HG03097 (cell line): ENCODE results near the gene C16orf92.

ENCODE experiments used
- ATAC-seq: cut with Tn5 transposase; IDR thresholded peaks from one replicate; pipeline ENCODE4 v1.9.1; 2021; ENCODE audit not compliant: unreplicated experiment, low FRiP score

The C16orf92 gene

GRCh38 chr16:30022887-30023286, at the start of gene C16orf92:
C16orf92 (plus strand) TSS chr16:30023198; CDS start chr16:30023341, 143 bp downstream.
- no peak for ATAC-seq

GRCh38 chr16:29973384-29974246, 49.4 kb upstream of the C16orf92 start, which contains the start of gene TAOK2:
TAOK2 (plus strand) TSS chr16:29973868; CDS start chr16:29977773, 3,905 bp downstream.
- ATAC-seq = peak; percentile 86

- ATAC-seq = peak; percentile 5
These were observed 48.5 kb upstream of the C16orf92 start for GRCh38 chr16:29974291-29975133.

- ATAC-seq = no peak
These were observed 47.9 kb upstream of the C16orf92 start for GRCh38 chr16:29975134-29975538.

DNA sequence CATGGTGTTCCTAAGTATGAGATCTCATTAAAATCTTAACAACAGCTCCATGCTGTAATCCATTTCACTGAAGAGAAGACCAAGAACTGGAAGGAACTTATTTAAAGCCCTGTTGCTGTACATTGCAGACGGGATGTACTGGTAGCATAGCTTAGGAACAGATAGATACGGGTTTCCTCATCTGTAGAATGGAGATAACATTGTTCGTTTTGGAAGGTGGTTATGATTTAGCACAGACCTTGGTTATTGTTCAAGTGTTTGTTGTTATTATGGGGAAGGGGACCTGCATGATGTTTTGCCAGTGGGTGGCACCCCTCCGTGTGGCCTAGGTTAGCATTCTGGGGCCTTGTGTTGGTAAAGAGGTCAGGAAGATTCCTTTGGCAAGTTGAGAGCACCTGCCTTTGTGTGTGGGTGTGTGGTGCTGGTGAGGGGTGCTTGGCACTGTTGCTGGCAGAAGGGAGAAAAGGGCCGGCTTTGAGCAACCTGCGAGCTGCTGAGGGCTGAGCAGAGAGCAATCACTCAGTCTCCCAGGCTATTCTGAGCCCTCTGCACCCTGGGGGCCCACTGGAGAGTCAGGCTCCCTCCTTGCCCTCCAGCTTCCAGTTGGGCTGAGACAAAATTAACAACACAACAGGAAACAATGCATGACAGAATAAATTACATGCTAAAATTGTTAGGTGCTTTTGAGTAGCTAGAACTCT, 47.0 kb upstream of the C16orf92 start:
- no peak for ATAC-seq

GRCh38 chr16:29977063-29977825, 45.8 kb upstream of the C16orf92 start:
- no peak for ATAC-seq

DNA sequence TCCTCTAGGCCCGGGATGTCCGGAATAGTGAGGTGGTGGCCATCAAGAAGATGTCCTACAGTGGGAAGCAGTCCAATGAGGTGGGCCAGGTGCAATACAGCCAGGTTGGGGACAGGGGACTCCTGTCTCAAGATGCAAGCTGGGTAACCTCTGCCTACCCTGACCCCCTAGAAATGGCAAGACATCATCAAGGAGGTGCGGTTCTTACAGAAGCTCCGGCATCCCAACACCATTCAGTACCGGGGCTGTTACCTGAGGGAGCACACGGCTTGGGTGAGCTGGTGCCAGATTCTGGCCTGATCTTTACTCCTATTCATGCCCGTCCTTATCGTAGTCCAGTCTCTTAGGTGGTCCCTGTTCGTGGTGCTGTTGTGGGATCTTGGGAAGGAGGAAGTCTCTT, 44.9 kb upstream of the C16orf92 start:
- ATAC-seq = no peak

DNA sequence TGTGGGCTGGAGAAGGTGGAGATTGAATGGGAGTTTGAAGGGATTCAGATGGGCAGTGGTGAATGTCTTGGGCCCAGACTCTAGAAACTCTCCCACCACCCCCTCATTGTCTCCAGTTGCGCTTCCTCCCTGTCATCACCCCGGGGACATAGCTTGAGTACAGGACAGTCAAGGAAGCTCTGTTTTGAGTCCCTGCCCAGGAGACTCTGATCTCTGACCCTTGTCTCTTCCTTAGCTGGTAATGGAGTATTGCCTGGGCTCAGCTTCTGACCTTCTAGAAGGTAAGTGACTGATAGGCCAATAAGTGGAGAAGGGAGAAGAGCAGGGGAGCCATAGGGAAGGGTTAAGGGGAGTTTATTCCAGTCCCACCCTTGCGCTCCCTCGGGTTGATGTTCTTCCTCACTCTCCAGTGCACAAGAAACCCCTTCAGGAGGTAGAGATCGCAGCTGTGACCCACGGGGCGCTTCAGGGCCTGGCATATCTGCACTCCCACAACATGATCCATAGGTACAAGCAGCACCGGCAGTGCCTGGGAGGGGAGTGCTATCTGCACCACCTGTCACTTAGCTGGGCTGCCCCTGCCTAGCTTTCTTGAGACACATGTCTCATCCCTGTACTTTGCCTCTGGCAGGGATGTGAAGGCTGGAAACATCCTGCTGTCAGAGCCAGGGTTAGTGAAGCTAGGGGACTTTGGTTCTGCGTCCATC, 44.3 kb upstream of the C16orf92 start:
- ATAC-seq = no peak

GRCh38 chr16:29982560-29983419, 40.2 kb upstream of the C16orf92 start:
- ATAC-seq = no peak

DNA sequence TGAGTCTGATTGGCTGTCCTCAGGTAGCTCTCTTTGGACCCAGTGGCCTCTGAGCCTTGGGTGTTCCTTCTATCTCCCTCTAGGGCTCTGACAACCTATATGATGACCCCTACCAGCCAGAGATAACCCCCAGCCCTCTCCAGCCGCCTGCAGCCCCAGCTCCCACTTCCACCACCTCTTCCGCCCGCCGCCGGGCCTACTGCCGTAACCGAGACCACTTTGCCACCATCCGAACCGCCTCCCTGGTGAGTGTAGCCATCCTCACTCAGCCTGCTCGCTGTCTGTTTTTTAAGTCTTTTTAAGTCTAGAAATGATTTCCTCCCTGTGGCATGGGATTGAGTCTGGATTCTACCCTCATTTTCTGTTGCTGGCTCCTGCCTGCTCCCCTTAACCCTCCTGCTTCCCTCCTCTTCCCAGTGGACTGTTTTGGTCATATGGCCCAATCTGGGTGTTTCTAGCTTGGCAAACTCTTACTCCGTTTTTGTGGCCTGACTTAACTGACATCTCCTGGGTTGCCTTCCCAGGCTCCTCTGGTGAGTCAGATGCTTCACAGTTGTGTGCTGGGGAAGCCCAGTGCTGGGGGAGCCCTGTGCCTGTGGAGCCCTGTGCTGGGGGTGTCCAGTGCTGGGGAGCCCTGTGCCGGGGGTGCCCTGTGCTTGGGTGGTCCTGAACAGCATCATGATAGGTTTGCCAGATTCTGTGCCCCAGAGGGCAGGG, 39.4 kb upstream of the C16orf92 start:
- no peak for ATAC-seq

DNA sequence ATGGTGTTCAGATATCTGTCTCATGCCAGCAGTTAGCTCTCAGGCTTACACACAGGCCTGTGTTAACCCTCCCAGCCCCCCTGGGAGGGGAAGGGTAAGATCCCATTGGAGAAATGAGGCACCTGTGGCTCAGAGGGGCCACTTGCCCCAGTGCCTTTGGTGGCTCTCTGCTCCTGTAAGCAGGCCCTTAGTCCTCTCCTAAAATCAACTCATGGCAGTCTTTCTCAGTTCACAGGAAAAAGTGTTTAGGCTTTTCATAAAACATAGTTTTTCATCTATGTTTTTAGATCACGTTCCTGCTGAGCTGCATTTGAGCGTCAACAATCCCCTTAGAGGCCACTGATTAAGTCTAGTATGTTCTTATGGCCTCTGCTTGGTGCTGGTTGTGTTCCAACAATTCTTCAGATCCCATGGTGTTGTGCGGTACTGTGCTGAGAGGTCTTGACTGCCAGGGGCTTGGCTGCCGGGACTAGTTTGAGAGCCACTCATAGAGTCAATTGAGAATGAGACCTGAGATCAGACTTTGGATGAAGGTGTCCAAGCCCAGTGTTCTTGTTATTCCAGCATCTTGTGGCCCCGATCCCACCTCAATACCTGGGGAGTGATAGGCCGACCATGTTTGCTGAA, 38.7 kb upstream of the C16orf92 start:
- ATAC-seq = no peak

DNA sequence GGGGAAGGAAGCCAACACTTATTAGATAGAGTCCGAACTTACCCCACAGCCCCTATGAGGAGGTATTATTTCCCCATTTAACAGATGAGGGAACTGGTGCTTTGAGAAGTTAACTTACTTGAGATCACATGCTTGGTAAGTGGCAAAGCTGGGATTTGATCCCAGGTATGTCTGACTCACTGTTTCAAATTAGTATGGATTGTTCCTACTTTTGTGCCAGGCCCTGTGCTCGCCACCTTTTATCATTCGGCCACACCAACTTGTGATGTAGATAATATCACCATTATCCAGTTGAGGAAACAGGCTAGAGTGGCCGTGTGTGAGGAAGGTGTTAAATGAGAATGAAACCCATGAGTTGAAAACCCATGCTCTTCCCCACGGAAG, 38.2 kb upstream of the C16orf92 start:
- ATAC-seq = no peak

DNA sequence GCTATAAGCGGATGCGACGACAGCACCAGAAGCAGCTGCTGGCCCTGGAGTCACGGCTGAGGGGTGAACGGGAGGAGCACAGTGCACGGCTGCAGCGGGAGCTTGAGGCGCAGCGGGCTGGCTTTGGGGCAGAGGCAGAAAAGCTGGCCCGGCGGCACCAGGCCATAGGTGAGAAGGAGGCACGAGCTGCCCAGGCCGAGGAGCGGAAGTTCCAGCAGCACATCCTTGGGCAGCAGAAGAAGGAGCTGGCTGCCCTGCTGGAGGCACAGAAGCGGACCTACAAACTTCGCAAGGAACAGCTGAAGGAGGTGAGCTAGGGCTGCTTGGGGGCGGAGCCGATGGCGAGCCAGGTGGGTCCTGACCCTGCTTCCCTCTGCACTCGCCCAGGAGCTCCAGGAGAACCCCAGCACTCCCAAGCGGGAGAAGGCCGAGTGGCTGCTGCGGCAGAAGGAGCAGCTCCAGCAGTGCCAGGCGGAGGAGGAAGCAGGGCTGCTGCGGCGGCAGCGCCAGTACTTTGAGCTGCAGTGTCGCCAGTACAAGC, 37.7 kb upstream of the C16orf92 start:
- ATAC-seq = no peak

GRCh38 chr16:29986231-29986630, 36.8 kb upstream of the C16orf92 start:
- ATAC-seq = no peak

GRCh38 chr16:29986931-29987330, 36.1 kb upstream of the C16orf92 start:
- ATAC-seq = no peak

DNA sequence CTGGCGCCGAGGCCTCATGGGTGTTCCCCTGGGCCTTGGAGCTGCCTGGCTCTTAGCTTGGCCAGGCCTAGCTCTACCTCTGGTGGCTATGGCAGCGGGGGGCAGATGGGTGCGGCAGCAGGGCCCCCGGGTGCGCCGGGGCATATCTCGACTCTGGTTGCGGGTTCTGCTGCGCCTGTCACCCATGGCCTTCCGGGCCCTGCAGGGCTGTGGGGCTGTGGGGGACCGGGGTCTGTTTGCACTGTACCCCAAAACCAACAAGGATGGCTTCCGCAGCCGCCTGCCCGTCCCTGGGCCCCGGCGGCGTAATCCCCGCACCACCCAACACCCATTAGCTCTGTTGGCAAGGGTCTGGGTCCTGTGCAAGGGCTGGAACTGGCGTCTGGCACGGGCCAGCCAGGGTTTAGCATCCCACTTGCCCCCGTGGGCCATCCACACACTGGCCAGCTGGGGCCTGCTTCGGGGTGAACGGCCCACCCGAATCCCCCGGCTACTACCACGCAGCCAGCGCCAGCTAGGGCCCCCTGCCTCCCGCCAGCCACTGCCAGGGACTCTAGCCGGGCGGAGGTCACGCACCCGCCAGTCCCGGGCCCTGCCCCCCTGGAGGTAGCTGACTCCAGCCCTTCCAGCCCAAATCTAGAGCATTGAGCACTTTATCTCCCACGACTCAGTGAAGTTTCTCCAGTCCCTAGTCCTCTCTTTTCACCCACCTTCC, 35.5 kb upstream of the C16orf92 start:
- no peak for ATAC-seq
